Measurements from ENCODE around the gene PDK4.
"Not testable (repeated sequence)": the region's sequence is repeated elsewhere in the genome, so short reads cannot be mapped to it uniquely, and the experiment has no call there.

Gene PDK4

GRCh38 chr7:95596198-95597063 lies at the start of gene PDK4:
TSS of gene PDK4 (minus strand) at chr7:95596516. CDS start at chr7:95596293, 223 bp downstream.
- no peak for DNase-seq

GRCh38 chr7:95642173-95642572 lies 45.9 kb upstream of the PDK4 start:
- DNase-seq = no peak

- no peak for DNase-seq
Measured at GRCh38 chr7:95636140-95636940, 40.0 kb upstream of the PDK4 start.

GRCh38 chr7:95632609-95633008 lies 36.3 kb upstream of the PDK4 start:
- DNase-seq = no peak

GRCh38 chr7:95631527-95631926 lies 35.2 kb upstream of the PDK4 start:
- no peak for DNase-seq

- DNase-seq = no peak
Measured at GRCh38 chr7:95630702-95631458, 34.6 kb upstream of the PDK4 start.

- DNase-seq = no peak
Measured at GRCh38 chr7:95628831-95629439, 32.6 kb upstream of the PDK4 start.

- DNase-seq = no peak
Measured at GRCh38 chr7:95623788-95624187, 27.5 kb upstream of the PDK4 start.

- DNase-seq = no peak
Measured at GRCh38 chr7:95622859-95623258, 26.5 kb upstream of the PDK4 start.

GRCh38 chr7:95622001-95622549 lies 25.8 kb upstream of the PDK4 start:
- no peak for DNase-seq

- DNase-seq = no peak
Measured at GRCh38 chr7:95621404-95621803, 25.1 kb upstream of the PDK4 start.

- DNase-seq = no peak
Measured at GRCh38 chr7:95620631-95621030, 24.3 kb upstream of the PDK4 start.

- no peak for DNase-seq
Measured at GRCh38 chr7:95619921-95620320, 23.6 kb upstream of the PDK4 start.

GRCh38 chr7:95619517-95619916 lies 23.2 kb upstream of the PDK4 start:
- no peak for DNase-seq

- DNase-seq = no peak
Measured at GRCh38 chr7:95614442-95614940, 18.2 kb upstream of the PDK4 start.

- DNase-seq = no peak
Measured at GRCh38 chr7:95611224-95611623, 14.9 kb upstream of the PDK4 start.

GRCh38 chr7:95609277-95609971 lies 13.1 kb upstream of the PDK4 start:
- peak; percentile 62 for DNase-seq

- peak; percentile 31 for DNase-seq
Measured at GRCh38 chr7:95608359-95609173, 12.2 kb upstream of the PDK4 start.

GRCh38 chr7:95607561-95607960 lies 11.2 kb upstream of the PDK4 start:
- no peak for DNase-seq

- no peak for DNase-seq
Measured at GRCh38 chr7:95605275-95605674, 9.0 kb upstream of the PDK4 start.

GRCh38 chr7:95604811-95605210 lies 8.5 kb upstream of the PDK4 start:
- not testable (repeated sequence) for DNase-seq

All from NCI-H1105 (cell line).